B cell (primary cell): Measurements from ENCODE around the gene MAD1L1. TPM values are rescaled to one million over a fixed set of nuclear protein-coding genes. Genes with fewer than 3 reads are reported as not detected.
"Not testable (repeated sequence)": the region's sequence is repeated elsewhere in the genome, so short reads cannot be mapped to it uniquely, and the experiment has no call there.

Experiments used
- ATAC-seq: fragments of 200-7000 bp; cut with Tn5 transposase; one replicate; pipeline ENCODE4 v1.10.0; 2021; ENCODE audit warnings: low read depth, mild to moderate bottlenecking, moderate number of reproducible peaks, moderate library complexity
- CTCF ChIA-PET: fragments of 350-600 bp; sonication (Branson Sonifier 250); formaldehyde crosslinking; loops from one replicate; lab custom pipeline; 2021; ENCODE audit warnings: antibody characterized with exemption, inconsistent platforms; lab: Charles Lee
- POLR2A ChIA-PET: fragments of 350-600 bp; sonication (Branson Sonifier 250); formaldehyde crosslinking; loops from one replicate; lab custom pipeline; 2021; ENCODE audit warnings: antibody characterized with exemption; lab: Charles Lee
- DNase-seq: peaks from one replicate; pipeline ENCODE4 v3.0.0; 2013
- H2AFZ ChIP-seq: 2 replicates; pipeline ENCODE4 v1.6.1; 2012; ENCODE audit warnings: mild to moderate bottlenecking, low read depth, low read length; ENCODE audit not compliant: insufficient read depth, poor library complexity, severe bottlenecking
- H3K27ac ChIP-seq, 2 donors: 1 replicate in 1 of 2; 2 replicates in 1 of 2; pipeline ENCODE4 v1.5.1; 2012 to 2013; ENCODE audit warnings: low read length in 2 of 2, mild to moderate bottlenecking in 2 of 2, moderate library complexity in 1 of 2
- H3K27me3 ChIP-seq, 4 experiments: fragments of 200-600 bp in 1 of 4; sonication (generic) in 1 of 4; replicated peaks in 1 of 4; 1 replicate in 2 of 4; 2 replicates in 2 of 4; pipeline versions ENCODE4 v1.6.1 to v1.7.0; 2013 to 2016; ENCODE audit warnings: low read length in 3 of 4, mild to moderate bottlenecking in 2 of 4, mixed read lengths in 1 of 4, moderate library complexity in 1 of 4; ENCODE audit not compliant: insufficient read depth in 4 of 4, control insufficient read depth in 3 of 4; ENCODE audit errors: control extremely low read depth in 1 of 4
- H3K36me3 ChIP-seq, 2 experiments: replicated peaks in 1 of 2; 1 replicate in 1 of 2; 2 replicates in 1 of 2; pipeline versions ENCODE4 v1.6.1 to v1.7.1; 2013; ENCODE audit warnings: low read length in 1 of 2; ENCODE audit not compliant: insufficient read depth in 2 of 2, control insufficient read depth in 1 of 2; ENCODE audit errors: control extremely low read depth in 1 of 2, extremely low read depth in 1 of 2
- H3K4me1 ChIP-seq, 2 donors: fragments of 200-600 bp in 1 of 2; sonication (generic) in 1 of 2; 1 replicate in 1 of 2; 2 replicates in 1 of 2; pipeline versions ENCODE4 v1.5.1 to v1.6.1; 2013 to 2017; ENCODE audit warnings: low read length in 2 of 2; ENCODE audit not compliant: control insufficient read depth in 2 of 2, insufficient read depth in 2 of 2
- H3K4me2 ChIP-seq: replicated peaks from 2 replicates; pipeline ENCODE3; 2012; ENCODE audit warnings: mild to moderate bottlenecking, low read depth, low read length; ENCODE audit not compliant: poor library complexity, severe bottlenecking
- H3K4me3 ChIP-seq, 5 experiments: fragments of 200-600 bp in 1 of 5; sonication (generic) in 1 of 5; 1 replicate in 3 of 5; 2 replicates in 2 of 5; pipeline versions ENCODE4 v1.5.1 to v1.7.0; 2011 to 2016; ENCODE audit warnings: low read length in 4 of 5, mild to moderate bottlenecking in 4 of 5, low read depth in 2 of 5, control low read depth in 1 of 5, moderate library complexity in 1 of 5; ENCODE audit not compliant: insufficient read depth in 1 of 5; ENCODE audit errors: control extremely low read depth in 1 of 5, extremely low read depth in 1 of 5
- H3K79me2 ChIP-seq: fragments of 200-600 bp; sonication (generic); one replicate; pipeline ENCODE4 v1.6.0; 2016; ENCODE audit warnings: low read length; ENCODE audit not compliant: control insufficient read depth, insufficient read depth
- H3K9ac ChIP-seq: fragments of 200-600 bp; sonication (generic); 2 replicates; pipeline ENCODE4 v1.6.1; 2017; ENCODE audit warnings: mild to moderate bottlenecking, low read length, moderate library complexity
- H3K9me3 ChIP-seq, 3 donors: one replicate each; pipeline versions ENCODE4 v1.6.1 to v1.7.1; 2013; ENCODE audit warnings: low read length in 2 of 3; ENCODE audit not compliant: control insufficient read depth in 2 of 3, insufficient read depth in 1 of 3; ENCODE audit errors: control extremely low read depth in 1 of 3
- H4K20me1 ChIP-seq: 2 replicates; pipeline ENCODE4 v1.6.0; 2012; ENCODE audit warnings: mild to moderate bottlenecking, low read length; ENCODE audit not compliant: insufficient read depth, control insufficient read depth, poor library complexity, severe bottlenecking
- H3K27ac Mint-ChIP-seq: one replicate; pipeline ENCODE4 v1.8.0; 2021; ENCODE audit warnings: mixed read lengths
- H3K27me3 Mint-ChIP-seq: one replicate; pipeline ENCODE4 v1.8.0; 2021; ENCODE audit warnings: mixed read lengths
- H3K4me1 Mint-ChIP-seq: one replicate; pipeline ENCODE4 v1.8.0; 2021; ENCODE audit warnings: mixed read lengths
- H3K4me3 Mint-ChIP-seq: one replicate; pipeline ENCODE4 v1.8.0; 2021; ENCODE audit warnings: mixed read lengths
- H3K9me3 Mint-ChIP-seq: one replicate; pipeline ENCODE4 v1.8.0; 2022; ENCODE audit warnings: mixed read lengths; ENCODE audit not compliant: insufficient read depth
- CTCF ChIP-seq: fragments of 200-600 bp; IDR thresholded peaks from one replicate; pipeline ENCODE4 v1.8.0; 2022; ENCODE audit warnings: antibody characterized with exemption, mild to moderate bottlenecking
- EZH2 ChIP-seq: IDR thresholded peaks from 2 replicates; pipeline ENCODE4 v1.6.1; 2012; ENCODE audit warnings: borderline replicate concordance, low read depth, mild to moderate bottlenecking, moderate library complexity, low read length; ENCODE audit not compliant: insufficient read depth, poor library complexity, severe bottlenecking
- WGBS: methylation state at CpG from one replicate; pipeline ENCODE4 v1.1.5; 2013; ENCODE audit warnings: missing lambda C conversion rate; ENCODE audit not compliant: insufficient coverage; 5-methylcytosine and 5-hydroxymethylcytosine counted together
- intact Hi-C: fragments of 100-400 bp; cut with micrococcal nuclease; formaldehyde crosslinking; loops from one replicate; pipeline ENCODE4 v1.10.0; 2022
- polyA plus RNA-seq: library from polyadenylated mRNA; depleted of rRNA; stranded (reverse); fragments of >200 nt; gene quantifications from 2 replicates; pipeline ENCODE4 v1.2.3, GENCODE V29; 2012
- total RNA-seq, 2 donors: library from RNA; stranded (reverse); fragments of 120-200 nt in 1 of 2; gene quantifications; 1 replicate in 1 of 2; 2 replicates in 1 of 2; pipeline versions ENCODE4 v1.2.3 to v1.2.4, GENCODE V29; 2013 to 2022

MAD1L1 gene
- total and polyA plus RNA-seq, 2 donors (not counting 1 experiment from before 2014, with no cell fraction given) = 86.7 to 110 TPM

- Histone ChIP-seq H3K27ac (no peak overlapping the region), H3K4me2 (no peak overlapping the region), H3K36me3 (peaks cover 0 to 4% of the 10 kb centered on the region in 2 experiments), H3K4me3 (no peak overlapping the region), H3K4me1 (no peaks in the 10 kb centered on the region), H4K20me1 (no peaks in the 10 kb centered on the region), H3K27me3 (no peaks in the 10 kb centered on the region), H3K9me3 (no peaks in the 10 kb centered on the region), H3K9ac (no peak overlapping the region), H3K79me2 (no peaks in the 10 kb centered on the region), H2AFZ (no peak overlapping the region)
- DNase-seq (no peak), ATAC-seq (no peak)
- CTCF ChIA-PET = no interaction called here
- H3K4me1 Mint-ChIP-seq = peaks cover 21% of the 10 kb centered on the region
- intact Hi-C loops = no loop called here
- no peaks in the 10 kb centered on the region for H3K27me3 Mint-ChIP-seq
- WGBS = no CpG with 5 or more reads among the region's 9 CpGs
- TF ChIP-seq CTCF = no peak
- TF ChIP-seq EZH2 = no peak
- H3K27ac Mint-ChIP-seq = no peak overlapping the region
- no peak overlapping the region for H3K4me3 Mint-ChIP-seq
- no peaks in the 10 kb centered on the region for H3K9me3 Mint-ChIP-seq
- POLR2A ChIA-PET = no interaction called here
These were observed 235.9 kb downstream of the MAD1L1 start for GRCh38 chr7:1996816-1997215.

GRCh38 chr7:1995911-1996420, 236.8 kb downstream of the MAD1L1 start:
- WGBS = 92% methylated on average over 24 of the region's 24 CpGs
- peaks cover 20% of the 10 kb centered on the region for H3K4me1 Mint-ChIP-seq
- H3K27me3 ChIP-seq, H3K36me3 ChIP-seq, H3K4me1 ChIP-seq, POLR2A ChIA-PET, H3K9ac ChIP-seq, intact Hi-C loops, H3K4me3 Mint-ChIP-seq, H3K27ac ChIP-seq, H3K9me3 Mint-ChIP-seq, H3K4me2 ChIP-seq, H3K9me3 ChIP-seq, H2AFZ ChIP-seq, ATAC-seq, H4K20me1 ChIP-seq, H3K79me2 ChIP-seq, CTCF ChIA-PET, DNase-seq, H3K27me3 Mint-ChIP-seq, H3K4me3 ChIP-seq, H3K27ac Mint-ChIP-seq: not testable (repeated sequence)
